Effector memory CD4-positive, alpha-beta T cell (primary cell): ENCODE results near the gene ADAP1.

ENCODE experiments used
- DNase-seq, 3 donors: peaks; one replicate each; pipeline ENCODE4 v3.0.0-alpha.2; 2020
- H3K27ac ChIP-seq: 2 replicates; pipeline ENCODE4 v1.7.0; 2013; ENCODE audit warnings: mild to moderate bottlenecking, low read length, moderate library complexity; ENCODE audit not compliant: insufficient read depth, poor library complexity, severe bottlenecking
- H3K27me3 ChIP-seq: replicated peaks from 2 replicates; pipeline ENCODE4 v1.7.0; 2013; ENCODE audit warnings: mild to moderate bottlenecking, low read length; ENCODE audit not compliant: insufficient read depth, control insufficient read depth, poor library complexity, severe bottlenecking
- H3K36me3 ChIP-seq: 2 replicates; pipeline ENCODE4 v1.7.0; 2013; ENCODE audit warnings: mild to moderate bottlenecking, low read length, moderate library complexity; ENCODE audit not compliant: control insufficient read depth, insufficient read depth
- H3K4me1 ChIP-seq: 2 replicates; pipeline ENCODE4 v1.7.0; 2013; ENCODE audit warnings: low read length, mild to moderate bottlenecking; ENCODE audit not compliant: control insufficient read depth, insufficient read depth, poor library complexity, severe bottlenecking
- H3K4me3 ChIP-seq: 2 replicates; pipeline ENCODE4 v1.7.0; 2013; ENCODE audit warnings: low read length, low read depth, mild to moderate bottlenecking; ENCODE audit not compliant: insufficient read depth, poor library complexity, severe bottlenecking
- H3K9me3 ChIP-seq: 2 replicates; pipeline ENCODE4 v1.7.0; 2013; ENCODE audit warnings: mild to moderate bottlenecking, low read length, moderate library complexity; ENCODE audit not compliant: control insufficient read depth

The ADAP1 gene

DNA sequence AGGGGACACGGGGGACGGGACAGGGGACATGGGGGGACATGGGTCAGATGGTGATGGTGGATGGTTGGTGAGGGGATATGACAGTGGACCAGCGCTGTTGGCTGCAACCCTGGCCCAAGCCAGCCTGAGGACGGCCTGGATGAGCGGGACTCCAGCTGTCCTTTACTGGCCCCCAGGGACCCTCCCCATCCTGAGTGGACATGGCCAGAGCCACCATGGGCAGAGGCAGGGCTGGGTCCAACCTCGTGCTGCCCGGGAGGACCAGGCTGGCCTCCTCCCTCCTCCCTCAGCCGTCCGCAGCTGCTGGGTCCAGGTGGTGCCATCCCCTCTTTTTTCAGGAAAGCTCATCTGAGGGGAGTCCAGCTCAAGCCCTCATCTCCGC, 47.7 kb downstream of the ADAP1 start:
- Histone ChIP-seq H3K36me3 (no peaks in the 10 kb centered on the region), H3K4me1 (peaks cover 14% of the 10 kb centered on the region), H3K9me3 (no peaks in the 10 kb centered on the region), H3K27ac (no peak overlapping the region), H3K4me3 (no peak overlapping the region), H3K27me3 (no peaks in the 10 kb centered on the region)
- DNase-seq = no peak

DNA sequence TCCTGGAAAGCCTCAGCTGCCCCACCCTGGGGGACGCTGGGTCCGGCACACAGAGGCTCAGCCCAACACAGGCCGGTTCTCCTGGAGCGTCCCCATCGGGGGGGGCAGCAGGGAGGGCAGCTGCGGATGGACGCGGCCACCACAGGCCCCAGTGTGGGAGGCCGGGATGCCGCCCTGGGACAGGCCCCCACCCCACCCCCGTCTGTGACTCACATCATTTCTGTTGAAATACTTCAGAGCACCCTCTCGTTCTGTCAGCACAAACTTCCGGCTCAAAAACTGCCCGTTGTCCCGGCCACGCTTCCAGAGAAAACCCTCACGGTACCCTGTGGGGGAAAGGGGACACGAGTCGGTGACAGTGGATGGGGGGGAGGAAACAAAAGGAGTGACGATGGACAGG, 49.6 kb downstream of the ADAP1 start:
- Histone ChIP-seq H3K27me3 (no peaks in the 10 kb centered on the region), H3K27ac (no peak overlapping the region), H3K4me1 (peaks cover 12% of the 10 kb centered on the region), H3K4me3 (no peak overlapping the region), H3K9me3 (no peaks in the 10 kb centered on the region), H3K36me3 (no peaks in the 10 kb centered on the region)
- DNase-seq = no peak

DNA sequence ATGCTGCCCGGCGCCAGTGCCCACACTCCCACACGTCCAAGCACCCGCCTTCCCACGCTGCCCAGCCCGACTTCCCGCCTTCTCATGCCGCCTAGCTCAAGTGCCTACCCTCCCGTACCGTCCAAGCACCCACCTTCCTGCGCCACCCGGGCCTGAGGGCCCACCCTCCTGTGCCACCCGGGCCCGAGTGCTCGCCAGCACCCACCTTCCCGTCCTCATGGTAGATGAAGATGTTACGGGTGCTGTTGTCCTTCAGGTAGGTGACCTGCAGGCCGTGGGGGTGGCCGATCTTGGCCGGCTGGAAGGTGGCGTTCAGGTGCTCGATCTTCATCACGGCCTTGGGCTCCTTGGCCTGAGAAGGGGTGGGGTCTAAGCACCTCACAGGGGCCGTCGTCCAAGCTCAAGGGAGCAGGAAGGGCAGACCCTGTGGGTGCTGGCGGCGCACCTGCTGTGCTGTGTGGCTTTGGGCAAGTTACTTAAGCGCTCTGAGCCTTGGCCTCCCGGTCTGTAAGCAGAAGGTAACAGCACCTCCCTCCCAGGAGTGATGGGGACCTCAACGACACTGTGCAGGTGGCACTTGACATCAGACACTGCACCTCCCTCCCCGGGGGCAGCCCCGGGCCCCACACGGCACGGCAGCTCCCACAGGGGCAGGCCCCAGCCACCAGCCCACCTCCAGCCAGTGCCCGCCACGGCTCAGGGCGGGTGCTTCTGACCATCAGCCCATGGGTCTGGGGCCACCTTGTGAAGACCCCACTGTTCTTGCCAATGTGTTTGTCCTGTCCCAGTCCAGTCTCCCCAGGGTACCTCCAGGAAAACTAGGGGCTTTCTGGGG, 50.3 kb downstream of the ADAP1 start:
- no peaks in the 10 kb centered on the region for H3K9me3 ChIP-seq
- H3K27ac ChIP-seq = no peak overlapping the region
- no peak for DNase-seq
- peaks cover 2% of the 10 kb centered on the region for H3K36me3 ChIP-seq
- H3K4me3 ChIP-seq = no peak overlapping the region
- no peaks in the 10 kb centered on the region for H3K27me3 ChIP-seq
- peaks cover 7% of the 10 kb centered on the region for H3K4me1 ChIP-seq

DNA sequence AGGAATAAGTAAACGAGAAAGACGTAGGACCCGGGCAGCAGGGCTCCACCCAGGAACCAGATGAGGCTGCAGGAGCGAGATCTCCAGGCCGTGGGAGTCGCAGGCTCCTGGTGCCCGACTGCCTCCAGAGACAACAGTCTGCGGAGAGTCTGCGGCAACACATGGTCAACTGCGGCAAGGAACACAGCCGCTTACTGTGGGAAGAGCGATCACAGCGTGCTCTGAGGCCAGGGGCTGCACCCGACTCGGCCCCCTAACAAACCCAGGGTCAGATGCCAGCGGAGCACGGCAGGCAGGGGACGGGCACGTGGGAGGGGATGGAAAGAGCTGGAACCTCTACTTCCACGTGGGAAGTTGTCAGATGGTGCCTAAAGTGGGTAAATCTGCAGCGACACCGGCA, 51.5 kb downstream of the ADAP1 start:
- no peak overlapping the region for H3K4me3 ChIP-seq
- DNase-seq = no peak
- H3K27ac ChIP-seq = no peak overlapping the region
- H3K4me1 ChIP-seq = no peaks in the 10 kb centered on the region
- peaks cover 13% of the 10 kb centered on the region for H3K36me3 ChIP-seq
- H3K27me3 ChIP-seq = no peaks in the 10 kb centered on the region
- H3K9me3 ChIP-seq = no peaks in the 10 kb centered on the region

DNA sequence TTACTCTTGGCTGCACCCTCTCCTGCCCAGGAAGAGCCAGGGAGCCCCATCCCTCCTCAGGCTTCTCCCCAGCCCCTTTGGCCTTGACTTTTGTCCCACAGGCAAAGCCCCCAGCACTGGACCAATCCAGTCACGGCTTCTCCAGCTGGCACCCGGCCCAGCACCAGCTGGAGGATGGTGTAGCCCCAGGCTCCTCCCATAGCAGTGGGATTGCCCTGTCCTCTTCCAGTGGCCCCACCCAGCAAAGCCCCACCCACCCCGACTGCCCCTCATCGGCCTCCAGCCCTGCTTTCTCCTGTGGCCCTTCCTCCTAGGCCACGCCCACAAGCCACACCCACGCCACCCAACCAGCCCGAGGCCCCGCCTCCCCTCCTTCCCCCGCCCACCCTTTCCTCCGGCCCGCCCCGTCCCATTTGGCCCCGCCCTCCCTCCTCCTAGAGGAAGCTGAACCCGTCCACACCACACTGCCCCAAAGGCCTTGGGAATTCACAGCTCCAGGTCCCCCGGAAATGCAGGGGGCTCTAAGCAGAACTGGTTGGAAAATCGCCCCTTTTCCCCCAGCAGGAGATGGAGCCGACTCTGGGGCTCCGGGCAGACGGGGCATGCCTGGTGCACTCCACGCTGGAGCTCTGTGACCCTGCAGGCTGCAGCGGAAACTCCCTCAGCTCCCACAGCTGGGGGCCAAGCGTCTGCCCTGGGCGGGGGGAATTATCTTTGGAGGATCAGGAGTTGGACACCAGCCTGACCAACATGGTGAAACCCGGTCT, 52.9 kb downstream of the ADAP1 start:
- H3K9me3 ChIP-seq = no peaks in the 10 kb centered on the region
- no peak overlapping the region for H3K27ac ChIP-seq
- H3K4me3 ChIP-seq = no peak overlapping the region
- no peaks in the 10 kb centered on the region for H3K27me3 ChIP-seq
- no peaks in the 10 kb centered on the region for H3K4me1 ChIP-seq
- peak in 1 of 3 donors; percentile 41 for DNase-seq
- H3K36me3 ChIP-seq = peaks cover 27% of the 10 kb centered on the region

DNA sequence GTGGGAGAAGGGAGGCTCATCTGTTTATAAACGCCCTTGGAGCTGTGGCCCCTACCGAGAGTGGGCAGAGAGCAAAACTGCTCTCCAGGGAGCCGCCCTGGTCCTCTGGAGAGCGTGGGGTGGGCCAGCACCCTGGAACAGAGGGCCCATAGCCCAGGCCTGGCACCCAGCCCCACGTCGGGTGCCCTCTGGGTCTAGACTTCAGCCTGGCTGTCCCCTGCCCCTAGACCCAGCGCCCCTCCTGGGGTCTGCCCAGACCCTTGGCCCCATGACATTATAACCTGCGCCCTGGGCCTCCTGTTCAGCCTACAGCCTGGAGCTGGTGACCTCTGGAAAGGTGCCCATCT, 53.5 kb downstream of the ADAP1 start:
- Histone ChIP-seq H3K4me1 (no peaks in the 10 kb centered on the region), H3K4me3 (no peak overlapping the region), H3K9me3 (no peaks in the 10 kb centered on the region), H3K36me3 (peaks cover 31% of the 10 kb centered on the region), H3K27ac (no peak overlapping the region), H3K27me3 (no peaks in the 10 kb centered on the region)
- no peak for DNase-seq

DNA sequence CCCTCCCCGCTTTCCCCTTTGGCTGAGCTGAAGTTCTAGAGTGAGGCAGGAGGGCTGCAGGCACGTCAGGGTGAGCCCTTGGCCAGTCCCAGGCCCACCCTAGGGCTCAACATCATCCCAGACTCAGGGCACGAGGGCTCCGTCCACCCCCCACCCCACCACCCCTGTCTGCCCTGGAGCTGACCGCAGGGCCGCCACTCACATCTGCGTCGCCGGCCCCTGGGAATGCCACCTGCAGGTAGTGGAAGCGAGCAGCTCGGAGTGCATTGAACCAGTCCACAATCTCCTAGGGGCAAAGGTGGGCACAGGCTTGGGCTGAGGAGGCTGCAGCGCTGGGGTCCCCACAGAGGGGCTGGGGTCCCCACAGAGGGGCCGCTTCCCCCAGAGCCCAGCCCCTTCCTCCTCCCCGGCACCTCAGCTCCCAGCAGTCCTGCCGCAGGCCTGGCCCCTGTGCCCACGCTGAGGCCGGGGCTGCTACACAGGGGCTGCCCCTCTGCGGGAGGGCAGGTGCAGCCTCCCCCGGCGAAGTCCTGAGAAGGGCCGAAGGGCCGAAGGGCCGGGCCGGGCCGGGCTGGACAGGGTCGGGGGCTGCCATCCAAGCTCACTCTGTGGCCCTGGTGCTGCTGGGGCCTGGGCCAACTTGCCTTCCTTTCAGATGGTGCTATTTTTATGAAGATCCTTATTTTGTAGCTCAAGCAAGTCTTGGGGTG, 54.0 kb downstream of the ADAP1 start:
- no peak overlapping the region for H3K27ac ChIP-seq
- no peak for DNase-seq
- no peak overlapping the region for H3K4me3 ChIP-seq
- H3K36me3 ChIP-seq = peaks cover 37% of the 10 kb centered on the region
- no peaks in the 10 kb centered on the region for H3K4me1 ChIP-seq
- no peaks in the 10 kb centered on the region for H3K27me3 ChIP-seq
- H3K9me3 ChIP-seq = no peaks in the 10 kb centered on the region

DNA sequence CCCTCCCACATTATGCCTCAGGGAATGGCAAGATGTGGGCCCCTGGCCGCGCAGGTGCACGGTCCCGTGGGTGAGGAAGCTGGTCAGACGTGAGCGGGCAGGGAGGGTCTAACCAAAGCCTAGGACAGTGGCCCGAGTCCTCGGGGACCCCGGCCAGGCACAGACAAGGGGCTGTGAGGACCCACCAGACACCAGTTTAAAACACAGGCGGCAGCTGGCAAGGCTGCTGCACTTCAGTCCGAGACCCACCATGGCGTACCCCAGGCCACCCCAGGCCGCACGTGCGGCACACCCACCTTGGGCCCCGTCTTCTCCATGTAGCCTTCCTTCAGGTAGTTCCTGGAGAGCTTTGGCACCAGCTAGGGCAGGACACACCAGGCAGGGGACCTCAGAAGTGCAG, 54.7 kb downstream of the ADAP1 start:
- no peaks in the 10 kb centered on the region for H3K4me1 ChIP-seq
- H3K9me3 ChIP-seq = no peaks in the 10 kb centered on the region
- H3K27ac ChIP-seq = no peak overlapping the region
- H3K36me3 ChIP-seq = peaks cover 43% of the 10 kb centered on the region
- no peak for DNase-seq
- no peaks in the 10 kb centered on the region for H3K27me3 ChIP-seq
- H3K4me3 ChIP-seq = no peak overlapping the region

DNA sequence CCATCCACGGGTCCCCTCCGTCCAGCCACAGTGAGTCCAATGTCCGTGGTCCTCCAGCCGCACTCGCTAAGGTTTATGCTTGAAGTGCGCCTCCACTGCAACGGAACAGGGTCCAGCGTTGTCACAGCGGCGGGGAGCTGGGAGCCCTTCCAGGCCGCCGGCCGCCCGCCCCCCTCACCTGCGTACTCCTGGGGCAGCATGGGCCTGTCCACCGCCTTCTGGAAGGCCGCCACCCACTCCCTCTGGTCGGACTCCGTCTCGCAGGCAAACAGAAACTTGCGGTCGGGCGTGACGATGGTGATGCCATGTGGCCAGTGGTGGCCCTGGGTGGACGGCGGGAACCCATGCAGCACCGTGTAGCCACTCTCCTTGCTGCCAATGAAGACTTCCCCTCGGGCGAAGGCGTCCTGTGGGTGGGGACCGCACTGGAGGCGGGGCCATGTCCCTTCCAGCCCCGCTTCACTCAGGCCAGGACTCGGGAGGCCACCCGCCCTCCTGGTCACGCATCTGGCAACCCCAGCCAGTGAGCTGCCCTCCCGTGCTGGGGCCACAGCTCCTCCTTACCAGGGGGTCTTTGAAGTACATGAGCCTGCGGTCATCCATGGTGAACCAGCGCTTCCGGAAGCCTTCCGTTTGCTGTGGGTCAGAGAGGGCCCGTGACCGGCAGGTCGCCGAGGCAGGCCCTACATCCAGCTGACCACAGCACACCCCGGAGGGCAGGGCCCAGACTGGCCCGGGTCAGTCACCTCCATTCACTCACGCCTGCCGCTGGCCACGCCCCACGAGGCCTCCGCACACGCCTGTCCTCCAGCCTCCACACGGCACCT, 55.4 kb downstream of the ADAP1 start:
- Histone ChIP-seq H3K36me3 (peaks cover 51% of the 10 kb centered on the region), H3K27ac (no peak overlapping the region)
- no peak for DNase-seq

More for the DNA sequence above, 55.4 kb downstream of the ADAP1 start:
- no peaks in the 10 kb centered on the region for H3K4me1 ChIP-seq
- no peaks in the 10 kb centered on the region for H3K27me3 ChIP-seq
- H3K9me3 ChIP-seq = no peaks in the 10 kb centered on the region
- no peak overlapping the region for H3K4me3 ChIP-seq
